GM18858 (cell line): ENCODE data around the gene FGG.
A peak's percentile ranks its signal among the peaks of the same experiment; 100 is the strongest.

Experiments used
- ATAC-seq: cut with Tn5 transposase; IDR thresholded peaks from one replicate; pipeline ENCODE4 v1.9.1; 2021; ENCODE audit not compliant: unreplicated experiment

Gene FGG

DNA sequence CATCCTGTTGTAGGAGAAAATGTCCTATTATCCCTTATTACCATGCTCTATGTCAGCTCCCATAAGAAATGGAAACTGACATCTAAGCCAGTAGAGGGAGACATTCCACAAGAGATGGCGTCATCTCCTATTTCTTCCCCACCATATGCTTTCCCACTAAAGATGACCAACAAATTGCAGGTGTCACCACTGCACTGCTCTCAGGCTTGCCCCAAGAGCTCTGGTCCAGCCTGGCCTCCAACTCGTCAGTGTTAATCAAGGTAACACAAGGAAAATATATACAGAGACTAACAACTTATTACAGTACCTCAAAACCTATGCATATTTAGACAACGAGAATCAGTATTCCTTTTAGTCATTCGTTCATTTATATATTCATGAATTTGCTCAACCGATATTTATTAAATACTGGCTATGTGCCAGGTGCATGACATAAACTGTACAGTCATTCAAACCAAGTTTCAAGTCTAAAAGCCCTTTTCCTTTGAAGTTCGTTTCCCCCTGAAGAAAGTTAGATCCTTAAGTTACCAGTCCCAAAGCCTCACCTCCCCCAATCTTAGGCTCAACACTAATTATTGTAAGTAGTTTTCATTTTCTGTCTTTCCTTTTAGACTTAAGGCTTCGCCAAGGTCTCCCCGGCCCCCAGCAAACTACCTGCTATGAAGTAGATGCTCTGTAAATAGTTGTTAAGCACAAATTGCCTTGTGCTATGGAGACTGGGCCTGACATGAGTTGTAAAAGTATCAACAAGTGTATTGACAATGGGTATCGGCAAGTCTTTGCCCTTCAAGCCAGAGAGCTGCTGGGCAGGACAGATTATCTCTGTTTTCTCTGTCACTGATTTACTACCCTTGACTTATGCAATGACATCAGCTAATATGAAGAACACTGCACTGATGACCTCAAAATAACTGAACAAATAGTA lies 52.7 kb downstream of the FGG start:
- ATAC-seq: peak; percentile 74

DNA sequence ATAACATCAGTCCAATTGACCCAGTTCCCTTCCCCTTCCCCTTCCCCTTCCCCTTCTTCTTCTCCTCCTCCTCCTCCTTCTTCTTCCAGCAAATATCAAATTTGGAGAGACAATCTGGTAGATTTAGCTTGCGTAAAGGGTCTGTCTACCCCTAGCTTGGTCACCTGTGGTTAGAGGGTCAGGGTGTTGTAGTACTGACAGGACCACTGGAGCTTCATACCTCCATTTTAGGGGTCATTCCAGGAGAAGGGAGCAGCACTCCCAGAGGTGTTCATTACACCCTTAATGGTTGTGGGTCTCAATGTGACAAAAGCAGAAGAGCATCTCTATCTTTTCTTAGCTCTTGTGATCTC lies 53.3 kb downstream of the FGG start:
- ATAC-seq: no peak
